ENCODE data around the gene RAB37.
A peak's percentile ranks its signal among the peaks of the same experiment; 100 is the strongest.

Gene RAB37

DNA sequence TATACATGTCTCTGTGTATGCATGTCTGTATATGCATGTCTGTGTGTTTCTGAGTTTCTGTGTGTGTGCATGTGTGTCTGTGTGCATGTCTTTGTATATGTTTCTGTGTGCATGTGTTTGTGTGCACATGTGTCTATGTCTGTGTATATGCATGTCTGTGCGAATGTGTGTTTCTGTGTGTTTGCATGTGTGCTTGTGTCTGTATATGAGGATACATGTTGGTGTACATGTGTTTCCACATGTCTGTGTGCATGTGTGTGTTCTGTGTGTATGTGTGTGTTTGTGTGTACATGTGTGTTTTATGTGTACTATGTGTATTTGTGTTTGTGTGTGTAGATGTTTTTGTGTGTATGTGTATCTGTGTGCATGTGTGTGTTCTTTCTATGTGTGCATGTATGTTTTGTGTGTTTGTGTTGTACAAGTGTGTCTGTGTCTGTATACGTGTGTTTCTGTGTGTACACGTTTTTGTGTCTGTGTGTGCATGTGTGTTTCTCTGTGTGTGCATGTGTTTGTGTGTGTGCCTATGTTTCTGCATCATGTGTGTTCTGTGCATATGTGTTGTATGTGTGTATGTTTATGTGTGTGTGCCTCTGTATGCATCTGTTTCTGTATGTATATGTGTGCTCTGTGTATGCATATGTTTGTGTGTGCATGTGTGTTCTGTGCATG lies 8.9 kb upstream of the RAB37 start:
- no peak for DNase-seq

- no peak for DNase-seq
Observed at GRCh38 chr17:74728702-74729075, 8.4 kb upstream of the RAB37 start.

- no peak for DNase-seq
Observed at GRCh38 chr17:74729368-74729767, 7.7 kb upstream of the RAB37 start.

GRCh38 chr17:74729866-74730265 lies 7.2 kb upstream of the RAB37 start:
- no peak for DNase-seq

- DNase-seq = no peak
Observed at GRCh38 chr17:74730491-74731346, 6.3 kb upstream of the RAB37 start.

GRCh38 chr17:74731347-74731605 lies 5.8 kb upstream of the RAB37 start:
- no peak for DNase-seq

DNA sequence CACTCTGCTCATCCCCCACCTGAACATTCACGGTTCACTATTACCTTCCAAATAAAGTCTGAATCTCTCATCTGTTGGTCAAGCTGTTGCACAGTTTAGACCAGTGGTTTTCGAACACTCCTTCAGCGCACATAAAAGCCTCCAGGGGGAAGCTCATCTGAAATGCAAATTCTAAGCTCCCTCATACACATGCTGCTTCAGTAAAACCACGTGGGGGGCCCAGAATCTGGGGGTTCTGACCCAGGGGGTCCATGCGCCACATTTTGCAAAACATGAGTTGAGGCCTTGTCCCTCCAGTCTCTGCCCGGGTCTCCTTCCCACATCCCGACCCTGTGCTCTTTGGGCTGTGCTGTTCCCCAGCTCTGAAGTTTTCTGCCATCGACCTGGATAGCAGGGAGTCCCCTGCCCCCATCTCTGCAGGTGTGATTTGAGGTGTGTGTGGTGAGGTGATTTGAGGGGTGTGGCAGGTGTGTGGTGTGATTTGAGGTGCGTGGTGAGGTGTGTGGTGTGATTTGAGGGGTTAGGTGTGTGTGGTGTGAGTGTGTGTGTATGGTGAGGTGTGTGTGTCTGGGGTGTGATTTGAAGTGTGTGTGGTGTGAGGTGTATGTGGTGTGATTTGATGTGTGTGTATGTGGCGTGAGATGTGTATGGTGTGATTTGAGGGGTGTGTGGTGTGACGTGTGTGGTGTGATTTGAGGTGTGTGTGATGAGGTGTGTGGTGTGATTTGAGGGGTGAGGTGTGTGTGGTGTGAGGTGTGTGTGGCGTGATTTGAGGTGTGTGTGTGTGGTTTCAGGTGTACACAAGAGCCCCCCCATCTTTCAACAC lies 4.8 kb upstream of the RAB37 start:
- DNase-seq = no peak

DNA sequence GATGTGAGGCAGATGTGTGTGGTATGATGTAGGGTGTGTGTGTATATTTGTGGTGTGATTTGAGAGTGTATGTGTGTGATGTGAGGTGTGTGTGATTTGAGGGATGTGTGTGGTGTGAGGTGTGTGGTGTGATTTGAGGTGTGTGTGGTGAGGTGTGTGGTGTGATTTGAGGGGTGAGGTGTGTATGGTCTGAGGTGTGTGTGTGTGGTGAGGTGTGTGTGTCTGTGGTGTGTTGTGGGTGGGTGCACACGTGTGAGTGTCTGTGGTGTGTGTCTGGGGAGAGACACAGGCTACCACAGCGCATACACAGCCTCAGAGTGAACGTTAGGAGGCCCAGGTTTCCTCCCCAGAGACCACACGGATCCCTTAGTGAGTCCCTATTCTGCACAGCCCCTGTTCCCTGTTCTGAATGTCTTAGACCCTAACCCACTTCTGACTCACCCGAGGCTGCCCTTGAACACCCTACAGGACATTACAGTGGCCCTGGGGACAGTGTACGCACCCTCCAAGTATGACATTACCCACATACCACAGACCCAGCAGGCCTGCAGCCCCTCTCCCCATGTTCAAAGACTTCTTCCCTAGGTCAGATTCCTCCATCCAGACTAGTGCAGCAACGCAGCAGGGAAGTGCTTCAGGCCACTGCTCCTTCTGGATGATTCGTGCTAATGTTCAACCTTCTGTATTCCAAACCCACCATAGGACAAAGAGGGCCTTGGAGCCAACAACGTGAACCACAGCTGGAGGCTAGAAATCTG lies 3.5 kb upstream of the RAB37 start:
- no peak for DNase-seq

DNA sequence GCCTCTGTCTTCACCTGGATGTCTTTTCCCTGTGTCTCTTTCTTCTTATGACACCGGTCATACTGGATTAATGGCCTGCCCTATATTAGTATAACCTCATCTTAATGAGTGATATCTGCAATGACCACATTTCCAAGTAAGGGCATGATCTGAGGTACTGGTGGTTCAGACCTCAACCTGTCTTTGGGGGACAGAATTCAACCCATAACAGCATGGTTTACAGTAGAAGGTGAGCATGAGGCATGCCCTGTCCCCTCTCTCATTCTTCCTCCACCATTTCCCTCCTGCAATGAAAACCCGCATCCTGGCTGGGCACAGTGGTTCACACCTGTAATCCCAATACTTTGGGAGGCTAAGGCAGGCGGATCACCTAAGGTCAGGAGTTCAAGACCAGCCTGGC lies 2.8 kb upstream of the RAB37 start:
- DNase-seq = no peak

DNA sequence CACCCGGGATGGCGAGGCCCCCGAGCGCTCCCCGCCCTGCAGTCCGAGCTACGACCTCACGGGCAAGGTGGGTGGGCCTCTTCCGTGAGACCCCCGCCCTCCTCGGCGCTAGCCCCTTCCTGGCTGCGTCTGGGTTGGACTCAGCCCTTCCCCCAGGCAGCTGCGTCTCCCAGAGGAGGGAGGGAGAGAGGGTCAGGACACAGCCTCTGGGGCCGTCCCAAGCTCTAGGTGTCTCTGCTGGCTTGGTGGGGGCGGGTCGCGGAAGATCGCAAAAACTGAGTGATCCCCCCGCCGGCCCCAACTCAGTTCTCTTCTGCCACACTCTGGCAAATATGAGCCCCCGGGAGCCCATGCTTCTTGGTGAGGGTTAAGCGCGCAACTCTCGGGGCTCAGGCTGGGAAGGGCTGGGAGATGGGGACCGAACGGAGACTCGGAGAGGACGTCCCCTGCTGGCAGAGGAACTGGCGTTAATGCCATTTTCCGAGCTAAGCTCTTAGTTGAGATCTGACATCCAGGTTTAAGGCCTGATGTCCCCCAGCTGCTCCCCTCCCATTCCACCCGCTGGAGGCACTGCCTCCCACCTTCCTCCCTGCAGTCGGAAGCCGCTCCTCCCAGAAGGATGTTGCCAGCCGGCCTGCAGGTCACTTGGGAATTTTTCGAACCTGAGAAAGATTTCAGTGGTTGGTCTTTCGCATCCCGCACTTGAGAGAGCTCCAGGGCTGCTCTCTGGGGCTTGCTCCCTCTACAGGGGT lies 419 bp downstream of the RAB37 start:
- peak; percentile 70 for DNase-seq

DNA sequence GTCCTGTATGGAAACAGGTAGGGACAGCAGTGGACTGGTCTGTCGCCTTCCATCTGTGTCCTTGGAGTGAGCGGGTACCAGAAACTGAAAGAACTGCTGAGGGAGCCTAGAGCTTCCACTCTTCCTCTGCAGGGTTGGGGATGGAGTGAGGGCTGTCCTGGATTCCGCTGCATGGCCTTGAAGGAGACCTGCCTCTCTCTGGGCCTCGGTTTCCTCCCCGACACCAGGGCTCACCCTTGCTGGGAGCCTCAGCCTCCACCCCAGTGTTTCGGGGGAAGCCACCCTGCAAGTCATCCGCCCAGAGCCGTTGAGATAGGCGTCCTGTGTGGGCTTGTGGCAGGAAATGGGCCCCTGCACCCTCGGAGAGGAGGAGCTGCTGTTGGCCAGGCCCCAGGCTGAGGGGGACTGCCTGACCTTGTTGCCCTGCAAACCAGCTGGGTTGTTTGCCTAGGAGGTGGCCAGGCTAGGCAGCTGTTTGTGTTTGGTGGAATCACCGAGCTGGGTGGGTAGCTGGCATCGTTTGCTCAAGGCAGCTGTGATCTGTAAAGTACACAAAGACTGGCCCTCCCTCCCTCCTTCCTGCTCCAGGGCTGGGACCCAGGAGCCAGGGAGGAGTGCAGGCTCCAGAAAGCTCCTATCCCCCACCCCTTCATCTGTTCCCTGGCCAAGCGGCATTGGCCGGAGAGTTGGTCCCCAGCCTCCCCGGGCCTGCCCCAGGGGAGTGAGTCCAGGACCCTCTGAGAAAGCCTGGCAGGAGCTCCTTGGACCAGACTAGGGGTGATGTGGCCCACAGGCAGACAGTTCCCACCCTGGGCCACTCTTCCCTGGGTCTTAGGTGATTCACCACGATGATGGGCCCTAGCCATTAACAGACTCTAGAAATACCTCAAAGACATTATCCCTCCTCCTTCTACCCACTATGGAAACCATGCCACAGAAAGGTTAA lies 1.3 kb downstream of the RAB37 start:
- DNase-seq = peak; percentile 26

GRCh38 chr17:74739227-74739831 lies 2.3 kb downstream of the RAB37 start:
- DNase-seq = no peak

DNA sequence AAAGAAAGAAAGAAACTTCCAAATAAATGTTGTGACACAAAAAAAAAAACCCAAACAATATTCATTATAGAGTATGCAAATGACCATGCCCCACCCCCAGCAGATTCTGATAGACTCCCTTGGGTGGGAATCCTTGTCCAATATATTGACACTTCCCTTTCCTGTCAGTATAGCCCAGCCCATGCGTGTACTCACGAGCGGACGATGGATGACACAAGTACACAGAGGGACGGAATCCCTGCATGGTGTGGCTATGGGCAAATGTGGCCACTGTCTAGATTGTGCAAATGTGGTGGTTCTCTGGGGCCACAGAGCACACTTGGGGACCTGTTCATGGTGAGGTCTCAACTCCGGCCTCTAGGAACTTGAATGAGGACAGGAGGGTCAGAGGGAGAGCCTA lies 3.1 kb downstream of the RAB37 start:
- DNase-seq = no peak

DNA sequence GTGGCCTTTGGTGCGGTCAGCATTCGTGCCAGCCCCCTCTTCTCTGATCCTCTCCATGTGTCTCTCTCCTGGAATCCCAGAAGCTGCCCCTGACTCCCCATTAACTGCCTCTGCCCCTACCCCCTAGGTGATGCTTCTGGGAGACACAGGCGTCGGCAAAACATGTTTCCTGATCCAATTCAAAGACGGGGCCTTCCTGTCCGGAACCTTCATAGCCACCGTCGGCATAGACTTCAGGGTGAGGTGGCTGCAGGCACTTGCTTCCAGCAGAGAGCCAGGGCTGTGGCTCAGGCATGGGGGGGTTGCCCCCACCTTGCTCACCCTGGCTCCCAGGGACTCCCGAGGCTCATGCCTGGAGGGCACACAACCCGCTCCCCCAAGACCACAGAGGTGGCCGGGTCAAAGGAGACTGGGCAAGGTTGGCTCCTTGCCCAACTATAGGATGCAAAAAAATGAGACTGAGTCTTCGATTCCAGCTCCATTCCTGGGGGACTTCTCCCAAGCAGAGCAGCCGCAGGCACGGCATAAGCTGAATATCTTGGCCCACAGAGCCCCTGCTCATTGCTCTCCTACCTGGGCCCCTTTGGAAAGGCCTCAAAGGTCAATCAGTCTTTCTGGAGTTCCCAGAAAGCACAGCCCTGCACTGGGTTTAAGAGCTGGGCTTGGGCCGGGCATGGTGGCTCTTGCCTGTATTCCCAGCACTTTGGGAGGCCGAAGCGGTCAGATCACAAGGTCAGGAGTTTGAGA lies 3.8 kb downstream of the RAB37 start:
- DNase-seq = no peak

- DNase-seq = no peak
Observed at GRCh38 chr17:74742153-74742515, 5.1 kb downstream of the RAB37 start.

GRCh38 chr17:74742978-74743545 lies 6.0 kb downstream of the RAB37 start:
- DNase-seq = no peak

DNA sequence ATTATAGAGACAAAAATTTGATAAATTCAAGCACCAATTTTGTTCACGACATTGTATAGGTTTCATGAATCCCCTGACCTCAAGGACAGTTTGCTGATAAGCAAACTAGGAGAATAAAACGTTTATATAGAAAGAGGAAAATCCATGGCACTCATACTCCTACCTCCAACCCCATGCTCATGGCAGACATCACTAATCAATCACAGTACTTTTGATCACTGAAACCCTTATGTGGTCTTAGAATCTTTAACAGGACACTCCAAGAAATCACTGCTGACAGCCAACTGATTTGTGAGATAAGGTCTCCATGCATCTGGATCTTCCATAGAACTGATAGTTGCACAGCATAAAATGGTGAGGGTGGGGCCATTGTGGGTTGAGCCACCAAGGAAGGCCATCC lies 6.7 kb downstream of the RAB37 start:
- no peak for DNase-seq

GRCh38 chr17:74744349-74744713 lies 7.3 kb downstream of the RAB37 start:
- no peak for DNase-seq
